Peyer's patch (tissue), 4 donors: ENCODE data around the gene CD300A.

Source experiments
- CTCF ChIP-seq, 6 experiments: fragments of 450-650 bp in 4 of 6; fragments of 200-600 bp in 2 of 6; sonication (generic) in 1 of 6; IDR thresholded peaks; one replicate each; pipeline ENCODE4 v1.5.1; 2017 to 2019; ENCODE audit warnings: antibody characterized with exemption in 6 of 6, mild to moderate bottlenecking in 3 of 6, moderate library complexity in 1 of 6
- POLR2A ChIP-seq, 2 donors: fragments of 450-650 bp; IDR thresholded peaks; one replicate each; pipeline ENCODE4 v1.5.1; 2017; ENCODE audit warnings: antibody characterized with exemption in 2 of 2, mild to moderate bottlenecking in 2 of 2, moderate library complexity in 2 of 2

DNA sequence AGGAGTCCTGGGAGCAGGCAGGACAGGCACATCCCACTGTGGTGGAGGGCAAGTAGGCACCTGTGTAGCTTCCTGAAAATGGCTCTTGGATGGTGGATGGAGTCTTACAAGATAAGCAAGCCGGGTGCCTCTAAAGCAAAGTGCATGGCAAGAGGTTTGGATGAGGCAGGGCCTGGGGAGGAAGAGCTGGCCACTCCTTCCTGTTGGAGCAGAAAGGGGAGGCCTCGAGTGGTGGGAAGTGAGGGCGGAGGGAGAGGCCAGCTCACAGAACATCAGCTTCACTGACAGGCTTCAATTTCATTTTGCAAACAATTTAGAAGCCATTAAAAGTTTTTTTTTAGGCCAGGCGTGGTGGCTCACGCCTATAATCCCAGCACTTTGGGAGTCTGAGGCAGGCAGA lies 31.0 kb downstream of the CD300A start:
- TF ChIP-seq CTCF (IDR thresholded peaks at IDR 0.05) (no peak), POLR2A (IDR thresholded peaks at IDR 0.05) (no peak)
